SU-DHL-6 (cell line): Measurements from ENCODE around the gene SLC4A1.

ENCODE experiments used
- EZH2phosphoT487 ChIP-seq: fragments of 200-600 bp; sonication (generic), shearing (Covaris generic); conservative IDR thresholded peaks from 2 replicates; pipeline ENCODE4 v1.6.1; 2018; ENCODE audit warnings: mild to moderate bottlenecking, antibody characterized with exemption, low read length, moderate library complexity, mixed read lengths
- TF ChIP-seq, protein P1 (sequence below): fragments of 200-600 bp; sonication (generic); IDR thresholded peaks from one replicate; pipeline ENCODE4 v1.5.1; 2017; ENCODE audit warnings: antibody characterized with exemption, mild to moderate bottlenecking, low read length, moderate library complexity; ENCODE audit not compliant: insufficient read depth, poor library complexity, severe bottlenecking

DNA sequence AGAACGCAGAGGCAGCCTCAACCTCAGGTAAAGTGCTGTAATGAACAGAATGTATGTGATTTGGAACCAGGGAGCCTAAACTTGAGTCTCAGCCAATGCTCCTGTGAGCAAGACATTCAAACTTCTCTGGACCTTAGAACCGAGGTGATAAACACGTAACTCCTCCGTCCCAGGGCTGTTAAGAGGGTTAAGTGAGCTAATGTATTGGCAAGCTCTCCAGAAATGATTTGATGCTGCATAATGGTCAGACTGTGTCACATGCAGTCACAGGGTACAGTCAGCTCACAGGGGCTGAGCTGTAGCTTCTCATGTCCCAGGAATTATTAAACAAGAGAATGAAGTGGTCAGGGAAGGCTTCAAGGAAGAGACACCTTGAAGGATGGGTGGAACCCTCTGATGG is 10.0 kb upstream of the SLC4A1 start:
- TF ChIP-seq, protein P1, sequence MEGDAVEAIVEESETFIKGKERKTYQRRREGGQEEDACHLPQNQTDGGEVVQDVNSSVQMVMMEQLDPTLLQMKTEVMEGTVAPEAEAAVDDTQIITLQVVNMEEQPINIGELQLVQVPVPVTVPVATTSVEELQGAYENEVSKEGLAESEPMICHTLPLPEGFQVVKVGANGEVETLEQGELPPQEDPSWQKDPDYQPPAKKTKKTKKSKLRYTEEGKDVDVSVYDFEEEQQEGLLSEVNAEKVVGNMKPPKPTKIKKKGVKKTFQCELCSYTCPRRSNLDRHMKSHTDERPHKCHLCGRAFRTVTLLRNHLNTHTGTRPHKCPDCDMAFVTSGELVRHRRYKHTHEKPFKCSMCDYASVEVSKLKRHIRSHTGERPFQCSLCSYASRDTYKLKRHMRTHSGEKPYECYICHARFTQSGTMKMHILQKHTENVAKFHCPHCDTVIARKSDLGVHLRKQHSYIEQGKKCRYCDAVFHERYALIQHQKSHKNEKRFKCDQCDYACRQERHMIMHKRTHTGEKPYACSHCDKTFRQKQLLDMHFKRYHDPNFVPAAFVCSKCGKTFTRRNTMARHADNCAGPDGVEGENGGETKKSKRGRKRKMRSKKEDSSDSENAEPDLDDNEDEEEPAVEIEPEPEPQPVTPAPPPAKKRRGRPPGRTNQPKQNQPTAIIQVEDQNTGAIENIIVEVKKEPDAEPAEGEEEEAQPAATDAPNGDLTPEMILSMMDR: no peak
- TF ChIP-seq EZH2phosphoT487: no peak
